Effector memory CD4-positive, alpha-beta T cell (primary cell): ENCODE results near the gene RAD51B.

ENCODE experiments used
- DNase-seq, 3 donors: peaks; one replicate each; pipeline ENCODE4 v3.0.0-alpha.2; 2020
- H3K27ac ChIP-seq: 2 replicates; pipeline ENCODE4 v1.7.0; 2013; ENCODE audit warnings: mild to moderate bottlenecking, low read length, moderate library complexity; ENCODE audit not compliant: insufficient read depth, poor library complexity, severe bottlenecking
- H3K27me3 ChIP-seq: replicated peaks from 2 replicates; pipeline ENCODE4 v1.7.0; 2013; ENCODE audit warnings: mild to moderate bottlenecking, low read length; ENCODE audit not compliant: insufficient read depth, control insufficient read depth, poor library complexity, severe bottlenecking
- H3K36me3 ChIP-seq: 2 replicates; pipeline ENCODE4 v1.7.0; 2013; ENCODE audit warnings: mild to moderate bottlenecking, low read length, moderate library complexity; ENCODE audit not compliant: control insufficient read depth, insufficient read depth
- H3K4me1 ChIP-seq: 2 replicates; pipeline ENCODE4 v1.7.0; 2013; ENCODE audit warnings: low read length, mild to moderate bottlenecking; ENCODE audit not compliant: control insufficient read depth, insufficient read depth, poor library complexity, severe bottlenecking
- H3K4me3 ChIP-seq: 2 replicates; pipeline ENCODE4 v1.7.0; 2013; ENCODE audit warnings: low read length, low read depth, mild to moderate bottlenecking; ENCODE audit not compliant: insufficient read depth, poor library complexity, severe bottlenecking
- H3K9me3 ChIP-seq: 2 replicates; pipeline ENCODE4 v1.7.0; 2013; ENCODE audit warnings: mild to moderate bottlenecking, low read length, moderate library complexity; ENCODE audit not compliant: control insufficient read depth

RAD51B gene

GRCh38 chr14:68738559-68738958, 919.0 kb downstream of the RAD51B start:
- DNase-seq, result no peak
- no peak overlapping the region for H3K4me3 ChIP-seq
- no peak overlapping the region for H3K27ac ChIP-seq
- no peaks in the 10 kb centered on the region for H3K27me3 ChIP-seq
- no peaks in the 10 kb centered on the region for H3K36me3 ChIP-seq
- H3K9me3 ChIP-seq, result no peaks in the 10 kb centered on the region
- H3K4me1 ChIP-seq, result peaks cover 14% of the 10 kb centered on the region

- peaks cover 4% of the 10 kb centered on the region for H3K4me1 ChIP-seq
Measured at GRCh38 chr14:68739701-68740100, 920.1 kb downstream of the RAD51B start.

DNA sequence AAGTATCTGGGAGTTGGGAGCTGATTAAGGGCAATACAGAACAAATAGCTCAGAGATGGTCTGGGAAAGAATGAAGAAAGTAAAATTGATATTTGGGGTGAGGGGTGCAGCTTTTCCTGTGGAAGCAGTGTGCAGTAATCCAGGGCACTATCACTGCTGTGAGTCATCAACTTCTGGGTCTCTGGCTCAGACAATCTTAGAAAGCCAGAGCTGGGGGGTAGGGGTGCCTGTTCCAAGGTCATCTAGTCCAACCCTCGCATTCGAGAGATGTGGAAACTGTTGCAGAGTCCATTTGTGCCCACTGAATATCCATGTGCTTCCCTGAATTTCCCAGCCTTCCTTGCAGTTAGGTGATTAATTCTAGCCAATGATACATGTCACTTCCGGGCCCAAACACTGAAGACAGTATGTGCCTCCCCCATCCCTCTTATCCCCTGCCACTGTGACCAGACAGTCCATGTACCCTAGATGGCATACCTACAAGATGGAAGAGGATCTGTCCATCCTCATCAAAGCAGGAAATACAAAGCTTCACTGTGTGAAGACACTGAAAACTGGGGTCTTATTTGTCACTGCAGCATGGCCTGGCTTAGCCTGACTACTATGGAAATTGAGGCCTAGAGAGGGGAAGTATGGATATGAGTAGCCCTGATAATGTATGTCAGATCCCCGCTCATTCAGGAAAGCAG, 921.4 kb downstream of the RAD51B start:
- no peak overlapping the region for H3K4me3 ChIP-seq

More at GRCh38 chr14:68739701-68740100, 920.1 kb downstream of the RAD51B start:
- DNase-seq, result no peak
- no peaks in the 10 kb centered on the region for H3K9me3 ChIP-seq
- no peaks in the 10 kb centered on the region for H3K27me3 ChIP-seq
- H3K27ac ChIP-seq, result no peak overlapping the region
- H3K4me3 ChIP-seq, result no peak overlapping the region
- H3K36me3 ChIP-seq, result no peaks in the 10 kb centered on the region

GRCh38 chr14:68741477-68741791, 921.9 kb downstream of the RAD51B start:
- Histone ChIP-seq H3K36me3 (no peaks in the 10 kb centered on the region), H3K27ac (no peak overlapping the region), H3K4me1 (no peaks in the 10 kb centered on the region), H3K9me3 (no peaks in the 10 kb centered on the region), H3K27me3 (no peaks in the 10 kb centered on the region), H3K4me3 (no peak overlapping the region)
- no peak for DNase-seq

More for the DNA sequence above, 921.4 kb downstream of the RAD51B start:
- H3K36me3 ChIP-seq, result no peaks in the 10 kb centered on the region
- DNase-seq, result no peak
- no peak overlapping the region for H3K27ac ChIP-seq
- no peaks in the 10 kb centered on the region for H3K27me3 ChIP-seq
- no peaks in the 10 kb centered on the region for H3K9me3 ChIP-seq
- H3K4me1 ChIP-seq, result no peaks in the 10 kb centered on the region

- no peaks in the 10 kb centered on the region for H3K36me3 ChIP-seq
- H3K27me3 ChIP-seq, result no peaks in the 10 kb centered on the region
- no peak overlapping the region for H3K4me3 ChIP-seq
- H3K9me3 ChIP-seq, result no peaks in the 10 kb centered on the region
- H3K27ac ChIP-seq, result no peak overlapping the region
- H3K4me1 ChIP-seq, result no peaks in the 10 kb centered on the region
- no peak for DNase-seq
Measured at GRCh38 chr14:68741839-68742470, 922.4 kb downstream of the RAD51B start.

DNA sequence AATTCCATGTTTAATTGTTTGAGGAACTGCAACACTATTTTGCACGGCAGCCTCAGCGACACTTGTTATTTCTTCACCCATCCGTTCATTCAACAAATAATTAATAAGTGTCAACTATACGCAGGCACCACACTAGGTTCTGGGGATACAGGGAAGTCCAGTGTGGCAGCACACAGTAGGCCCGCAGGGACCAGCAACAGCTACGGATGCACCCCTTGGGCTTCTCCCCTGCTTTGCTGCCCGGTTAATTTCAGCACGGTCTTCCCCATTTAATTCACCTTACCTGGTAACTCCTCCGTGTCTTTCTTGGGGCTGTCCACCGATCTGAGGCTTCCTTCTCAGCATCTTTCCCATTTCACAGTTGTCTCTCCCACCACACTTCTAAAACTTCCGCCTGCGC, 925.0 kb downstream of the RAD51B start:
- Histone ChIP-seq H3K4me1 (no peaks in the 10 kb centered on the region), H3K4me3 (no peak overlapping the region), H3K27me3 (no peaks in the 10 kb centered on the region), H3K9me3 (no peaks in the 10 kb centered on the region), H3K27ac (no peak overlapping the region), H3K36me3 (no peaks in the 10 kb centered on the region)
- no peak for DNase-seq

DNA sequence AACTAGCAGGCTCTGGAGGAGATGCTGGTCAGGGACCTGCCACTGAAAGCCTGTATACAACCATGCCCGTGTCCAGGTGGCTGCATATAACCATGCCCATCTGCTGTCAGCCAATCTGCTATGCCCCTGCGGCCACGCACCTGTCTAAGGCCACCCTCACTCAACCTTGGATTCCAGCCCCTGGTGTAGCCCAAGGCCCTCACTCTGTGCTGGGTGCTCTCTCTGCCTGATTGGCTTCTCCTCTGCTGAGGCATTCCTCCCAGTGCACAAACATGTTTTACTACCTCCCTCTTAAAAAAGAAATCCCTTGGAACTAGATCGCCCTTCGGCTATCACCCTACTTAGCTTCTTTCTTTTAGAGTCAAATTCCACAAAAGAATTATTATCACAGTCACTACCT, 927.8 kb downstream of the RAD51B start:
- no peaks in the 10 kb centered on the region for H3K27me3 ChIP-seq
- no peak overlapping the region for H3K27ac ChIP-seq

DNA sequence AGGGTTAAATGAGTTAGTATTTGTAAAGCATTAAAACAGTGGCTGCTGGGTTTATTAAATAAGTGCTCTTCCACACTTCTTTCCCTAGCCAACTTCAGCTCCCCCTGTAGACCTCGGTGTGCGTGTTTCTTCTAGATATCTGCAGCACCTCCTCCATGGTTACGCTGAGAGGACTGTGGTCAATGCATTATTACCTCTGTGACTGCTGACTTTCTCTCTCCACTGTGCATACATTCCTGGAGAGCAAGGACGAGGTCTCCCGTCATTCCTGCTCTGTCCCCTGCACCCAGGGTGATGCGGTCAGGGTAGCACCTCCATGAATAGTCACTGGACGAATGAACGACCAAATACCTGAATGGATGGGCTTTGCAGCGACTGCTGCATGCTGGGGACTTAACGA, 928.7 kb downstream of the RAD51B start:
- no peak for DNase-seq
- no peak overlapping the region for H3K27ac ChIP-seq
- H3K36me3 ChIP-seq, result no peaks in the 10 kb centered on the region
- no peaks in the 10 kb centered on the region for H3K9me3 ChIP-seq
- no peak overlapping the region for H3K4me3 ChIP-seq
- no peaks in the 10 kb centered on the region for H3K4me1 ChIP-seq
- H3K27me3 ChIP-seq, result no peaks in the 10 kb centered on the region

More for the DNA sequence above, 927.8 kb downstream of the RAD51B start:
- H3K36me3 ChIP-seq, result no peaks in the 10 kb centered on the region
- H3K4me3 ChIP-seq, result no peak overlapping the region
- H3K4me1 ChIP-seq, result no peaks in the 10 kb centered on the region
- no peak for DNase-seq
- H3K9me3 ChIP-seq, result no peaks in the 10 kb centered on the region

DNA sequence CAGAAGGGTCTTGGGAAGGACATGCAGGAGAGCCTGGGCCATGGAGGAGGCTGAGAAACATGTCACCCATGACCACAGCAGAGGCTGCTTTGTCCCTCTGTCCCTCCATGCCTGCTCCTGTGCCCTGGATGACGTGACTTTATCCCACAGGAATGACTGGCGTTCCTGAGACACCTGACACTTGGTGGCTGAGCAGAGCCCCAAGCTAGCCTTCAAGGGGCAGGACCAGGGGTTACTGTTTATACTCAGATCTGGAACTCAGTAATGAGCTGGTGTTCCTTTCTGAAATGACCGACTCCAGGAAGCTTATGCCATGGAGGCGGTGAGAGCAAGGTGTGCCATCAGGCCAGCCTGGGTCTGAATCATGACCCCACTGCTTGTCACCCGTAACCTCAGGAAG, 929.1 kb downstream of the RAD51B start:
- H3K9me3 ChIP-seq, result no peaks in the 10 kb centered on the region
- H3K36me3 ChIP-seq, result no peaks in the 10 kb centered on the region
- H3K4me1 ChIP-seq, result no peaks in the 10 kb centered on the region
- H3K27me3 ChIP-seq, result no peaks in the 10 kb centered on the region
- no peak overlapping the region for H3K4me3 ChIP-seq
- no peak overlapping the region for H3K27ac ChIP-seq
- DNase-seq, result no peak

DNA sequence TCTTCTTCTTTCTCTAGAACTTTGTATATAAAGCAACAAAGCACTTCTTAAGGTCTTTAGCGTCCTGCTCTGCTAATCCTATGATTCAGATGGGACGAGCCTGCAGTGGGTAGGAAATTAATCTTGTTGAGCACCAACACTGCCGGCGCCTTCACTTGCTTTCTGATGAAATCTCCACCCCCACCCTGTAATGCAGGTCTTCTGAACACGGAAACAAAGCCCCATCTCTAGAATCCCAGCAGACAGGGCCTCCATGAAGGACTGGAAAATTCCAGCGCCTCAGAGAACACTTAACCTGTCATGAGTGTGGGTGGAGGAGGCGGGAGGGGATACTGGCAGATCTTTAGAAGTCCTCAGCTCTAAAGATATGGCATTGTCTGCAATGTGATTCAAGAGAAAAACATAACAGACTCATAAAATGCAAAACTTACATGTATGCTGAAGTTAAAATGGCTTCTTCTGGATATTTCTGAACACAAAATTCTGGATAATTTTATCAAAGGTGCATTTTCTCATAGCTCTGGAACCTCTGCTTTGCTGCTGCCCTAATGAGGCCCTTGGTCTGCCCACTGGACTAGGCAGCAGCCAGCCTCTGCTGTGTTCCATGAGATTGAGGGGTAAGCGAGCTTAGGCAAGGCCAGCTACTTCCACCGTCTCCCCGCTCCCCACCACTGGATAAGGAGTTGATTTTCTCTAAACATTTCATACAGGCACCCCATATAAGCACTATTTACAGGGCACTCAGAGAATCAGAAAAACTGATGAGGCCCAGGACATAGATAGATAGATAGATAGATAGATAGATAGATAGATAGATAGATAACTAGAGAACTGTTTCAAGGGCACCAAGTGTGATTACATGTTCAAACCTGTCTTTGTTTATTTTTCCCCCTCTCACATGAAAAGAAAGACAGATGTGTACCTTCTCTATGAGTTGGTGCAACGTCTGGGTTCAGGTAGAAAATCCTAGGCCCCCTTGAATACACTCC, 930.2 kb downstream of the RAD51B start:
- no peak for DNase-seq
- no peak overlapping the region for H3K27ac ChIP-seq
- no peaks in the 10 kb centered on the region for H3K36me3 ChIP-seq
- no peaks in the 10 kb centered on the region for H3K27me3 ChIP-seq
- no peaks in the 10 kb centered on the region for H3K4me1 ChIP-seq
- H3K4me3 ChIP-seq, result no peak overlapping the region
- no peaks in the 10 kb centered on the region for H3K9me3 ChIP-seq
